ENCODE measurements around the gene ST14.
"Not testable (repeated sequence)": the region's sequence is repeated elsewhere in the genome, so short reads cannot be mapped to it uniquely, and the experiment has no call there.

Gene ST14

DNA sequence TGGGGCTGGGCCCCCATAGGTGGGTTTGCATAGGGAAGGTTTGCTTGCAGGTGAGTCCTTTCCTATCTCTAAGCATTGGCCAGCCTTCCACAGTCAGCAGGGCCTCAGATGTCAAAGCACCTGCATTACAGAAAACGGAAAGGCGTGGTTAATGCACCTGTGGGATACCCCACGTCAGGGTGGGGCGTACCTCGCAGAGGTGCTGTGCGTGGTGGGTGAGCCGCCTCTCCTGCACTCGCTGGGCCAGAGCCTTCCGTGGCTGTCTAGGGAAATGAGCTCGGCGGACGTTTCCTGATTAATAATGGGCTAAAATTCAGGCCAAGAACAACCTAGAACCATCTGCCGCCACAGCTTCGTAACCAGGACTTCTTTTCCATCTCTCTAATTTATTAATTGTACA lies 32.3 kb downstream of the ST14 start:
- DNase-seq (ENCODE audit: low read depth, low spot score) = no peak
- Histone ChIP-seq H3K27ac (no peak overlapping the region), H3K4me3 (no peak overlapping the region), H3K36me3 (ENCODE audit: insufficient read depth, low read length) (no peaks in the 10 kb centered on the region), H3K9me3 (ENCODE audit: low read depth, low read length) (no peaks in the 10 kb centered on the region), H3K9ac (ENCODE audit: insufficient read length) (no peak overlapping the region)
- no peak for TF ChIP-seq FOXP2 (optimal IDR thresholded peaks at IDR 0.05; ENCODE audit: control extremely low read depth, extremely low read length, insufficient read depth)
- no peak for TF ChIP-seq POLR2AphosphoS5 (IDR thresholded peaks at IDR 0.05; ENCODE audit: borderline replicate concordance, low read depth, low read length)
- no peak for TF ChIP-seq EZH2 (IDR thresholded peaks at IDR 0.05)

GRCh38 chr11:130192845-130193267 lies 33.3 kb downstream of the ST14 start:
- TF ChIP-seq POLR2AphosphoS5 (IDR thresholded peaks at IDR 0.05; ENCODE audit: borderline replicate concordance, low read depth, low read length) (no peak), FOXP2 (optimal IDR thresholded peaks at IDR 0.05; ENCODE audit: control extremely low read depth, extremely low read length, insufficient read depth) (no peak), EZH2 (IDR thresholded peaks at IDR 0.05) (no peak)
- H3K36me3 ChIP-seq (ENCODE audit: insufficient read depth, low read length) = no peaks in the 10 kb centered on the region
- no peak for DNase-seq (ENCODE audit: low read depth, low spot score)

GRCh38 chr11:130193551-130193950 lies 34.0 kb downstream of the ST14 start:
- DNase-seq (ENCODE audit: low read depth, low spot score); H3K36me3 ChIP-seq (ENCODE audit: insufficient read depth, low read length); H3K27ac ChIP-seq; H3K9me3 ChIP-seq (ENCODE audit: low read depth, low read length); H3K9ac ChIP-seq (ENCODE audit: insufficient read length); H3K4me3 ChIP-seq: not testable (repeated sequence)

More at GRCh38 chr11:130192845-130193267, 33.3 kb downstream of the ST14 start:
- Histone ChIP-seq H3K4me3 (no peak overlapping the region), H3K27ac (no peak overlapping the region), H3K9me3 (ENCODE audit: low read depth, low read length) (no peaks in the 10 kb centered on the region), H3K9ac (ENCODE audit: insufficient read length) (no peak overlapping the region)

DNA sequence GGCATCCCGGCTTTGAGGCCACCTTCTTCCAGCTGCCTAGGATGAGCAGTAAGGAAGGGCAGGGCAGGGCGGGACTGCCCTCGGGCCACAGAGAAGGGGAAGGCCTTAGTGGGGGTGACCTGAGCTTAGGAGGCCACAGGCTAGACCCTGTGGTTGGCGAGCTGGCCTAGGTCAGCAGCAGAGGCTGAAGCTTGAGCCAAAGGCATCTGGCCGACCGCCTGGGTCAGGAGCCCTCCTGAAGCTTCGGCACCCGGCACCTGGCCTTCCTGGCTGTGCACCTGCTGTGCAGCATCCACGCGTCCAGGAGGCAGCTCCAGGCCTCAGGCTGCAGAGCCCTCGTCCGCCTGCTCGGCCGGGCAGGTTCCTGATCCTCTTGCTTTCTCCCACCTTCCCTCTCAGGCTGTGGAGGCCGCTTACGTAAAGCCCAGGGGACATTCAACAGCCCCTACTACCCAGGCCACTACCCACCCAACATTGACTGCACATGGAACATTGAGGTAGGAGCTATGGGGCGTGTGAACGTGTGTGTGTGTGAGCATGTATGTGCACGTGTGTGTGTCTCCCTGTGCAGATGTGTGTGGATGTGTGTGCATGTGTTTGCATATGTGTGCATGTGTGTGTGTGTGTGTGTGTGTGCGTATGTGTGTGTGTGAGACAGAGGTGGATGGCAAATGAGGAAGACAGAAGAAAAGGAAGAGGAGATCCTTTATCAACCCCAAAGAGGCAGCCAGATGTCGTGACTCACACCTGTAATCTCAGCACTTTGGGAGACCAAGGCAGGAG lies 34.9 kb downstream of the ST14 start:
- no peak overlapping the region for H3K9ac ChIP-seq (ENCODE audit: insufficient read length)
- no peak overlapping the region for H3K4me3 ChIP-seq
- no peak for DNase-seq (ENCODE audit: low read depth, low spot score)
- no peaks in the 10 kb centered on the region for H3K36me3 ChIP-seq (ENCODE audit: insufficient read depth, low read length)
- H3K27ac ChIP-seq = no peak overlapping the region
- no peaks in the 10 kb centered on the region for H3K9me3 ChIP-seq (ENCODE audit: low read depth, low read length)
- no peak for TF ChIP-seq POLR2AphosphoS5 (IDR thresholded peaks at IDR 0.05; ENCODE audit: borderline replicate concordance, low read depth, low read length)

GRCh38 chr11:130197386-130198035 lies 37.9 kb downstream of the ST14 start:
- H3K9ac ChIP-seq (ENCODE audit: insufficient read length) = no peak overlapping the region
- H3K27ac ChIP-seq = no peak overlapping the region
- H3K36me3 ChIP-seq (ENCODE audit: insufficient read depth, low read length) = no peaks in the 10 kb centered on the region
- TF ChIP-seq FOXP2 (optimal IDR thresholded peaks at IDR 0.05; ENCODE audit: control extremely low read depth, extremely low read length, insufficient read depth) (no peak), EZH2 (IDR thresholded peaks at IDR 0.05) (no peak), POLR2AphosphoS5 (IDR thresholded peaks at IDR 0.05; ENCODE audit: borderline replicate concordance, low read depth, low read length) (no peak)
- DNase-seq (ENCODE audit: low read depth, low spot score) = no peak
- H3K9me3 ChIP-seq (ENCODE audit: low read depth, low read length) = no peaks in the 10 kb centered on the region
- H3K4me3 ChIP-seq = no peak overlapping the region

- Histone ChIP-seq H3K9me3 (ENCODE audit: low read depth, low read length) (no peaks in the 10 kb centered on the region), H3K27ac (no peak overlapping the region), H3K36me3 (ENCODE audit: insufficient read depth, low read length) (no peaks in the 10 kb centered on the region), H3K4me3 (no peak overlapping the region), H3K9ac (ENCODE audit: insufficient read length) (no peak overlapping the region)
- DNase-seq (ENCODE audit: low read depth, low spot score) = no peak
- TF ChIP-seq EZH2 (IDR thresholded peaks at IDR 0.05) = no peak
- TF ChIP-seq FOXP2 (optimal IDR thresholded peaks at IDR 0.05; ENCODE audit: control extremely low read depth, extremely low read length, insufficient read depth) = no peak
- TF ChIP-seq POLR2AphosphoS5 (IDR thresholded peaks at IDR 0.05; ENCODE audit: borderline replicate concordance, low read depth, low read length) = no peak
Observed at GRCh38 chr11:130198292-130198691, 38.7 kb downstream of the ST14 start.

DNA sequence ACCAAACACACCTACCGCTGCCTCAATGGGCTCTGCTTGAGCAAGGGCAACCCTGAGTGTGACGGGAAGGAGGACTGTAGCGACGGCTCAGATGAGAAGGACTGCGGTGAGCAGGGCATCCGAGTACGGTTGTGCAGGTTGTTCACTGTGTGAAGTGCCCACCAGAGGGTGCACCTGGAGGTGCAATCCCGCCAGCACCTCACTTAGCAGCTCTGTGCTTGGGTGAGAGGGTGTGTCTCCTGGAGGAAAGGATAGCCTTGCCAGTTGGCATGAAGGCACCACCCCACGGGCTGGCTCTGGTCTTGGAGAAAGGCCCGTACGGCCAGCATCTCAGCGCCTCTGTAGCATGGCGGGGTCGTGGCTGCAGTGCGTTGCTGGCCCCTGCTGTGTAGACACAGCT lies 39.4 kb downstream of the ST14 start:
- H3K9ac ChIP-seq (ENCODE audit: insufficient read length) = no peak overlapping the region
- no peak overlapping the region for H3K4me3 ChIP-seq
- no peaks in the 10 kb centered on the region for H3K36me3 ChIP-seq (ENCODE audit: insufficient read depth, low read length)
- no peak overlapping the region for H3K27ac ChIP-seq
- no peak for TF ChIP-seq FOXP2 (optimal IDR thresholded peaks at IDR 0.05; ENCODE audit: control extremely low read depth, extremely low read length, insufficient read depth)
- no peak for TF ChIP-seq EZH2 (IDR thresholded peaks at IDR 0.05)
- TF ChIP-seq POLR2AphosphoS5 (IDR thresholded peaks at IDR 0.05; ENCODE audit: borderline replicate concordance, low read depth, low read length) = no peak
- no peak for DNase-seq (ENCODE audit: low read depth, low spot score)
- no peaks in the 10 kb centered on the region for H3K9me3 ChIP-seq (ENCODE audit: low read depth, low read length)

DNA sequence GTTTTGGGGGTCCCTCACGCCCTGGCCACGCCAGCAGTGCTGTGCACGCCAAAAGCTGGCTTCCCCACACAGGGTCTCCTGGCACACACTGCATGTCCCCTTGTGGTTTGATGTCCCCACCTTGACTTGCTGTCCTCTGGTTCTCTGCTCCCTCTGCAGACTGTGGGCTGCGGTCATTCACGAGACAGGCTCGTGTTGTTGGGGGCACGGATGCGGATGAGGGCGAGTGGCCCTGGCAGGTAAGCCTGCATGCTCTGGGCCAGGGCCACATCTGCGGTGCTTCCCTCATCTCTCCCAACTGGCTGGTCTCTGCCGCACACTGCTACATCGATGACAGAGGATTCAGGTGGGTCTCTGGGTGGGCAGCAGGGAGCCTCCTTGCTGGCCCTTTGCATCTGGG lies 40.2 kb downstream of the ST14 start:
- Histone ChIP-seq H3K9ac (ENCODE audit: insufficient read length) (no peak overlapping the region), H3K36me3 (ENCODE audit: insufficient read depth, low read length) (no peaks in the 10 kb centered on the region), H3K9me3 (ENCODE audit: low read depth, low read length) (no peaks in the 10 kb centered on the region), H3K4me3 (no peak overlapping the region), H3K27ac (no peak overlapping the region)
- TF ChIP-seq FOXP2 (optimal IDR thresholded peaks at IDR 0.05; ENCODE audit: control extremely low read depth, extremely low read length, insufficient read depth) (no peak), POLR2AphosphoS5 (IDR thresholded peaks at IDR 0.05; ENCODE audit: borderline replicate concordance, low read depth, low read length) (no peak), EZH2 (IDR thresholded peaks at IDR 0.05) (no peak)
- no peak for DNase-seq (ENCODE audit: low read depth, low spot score)

DNA sequence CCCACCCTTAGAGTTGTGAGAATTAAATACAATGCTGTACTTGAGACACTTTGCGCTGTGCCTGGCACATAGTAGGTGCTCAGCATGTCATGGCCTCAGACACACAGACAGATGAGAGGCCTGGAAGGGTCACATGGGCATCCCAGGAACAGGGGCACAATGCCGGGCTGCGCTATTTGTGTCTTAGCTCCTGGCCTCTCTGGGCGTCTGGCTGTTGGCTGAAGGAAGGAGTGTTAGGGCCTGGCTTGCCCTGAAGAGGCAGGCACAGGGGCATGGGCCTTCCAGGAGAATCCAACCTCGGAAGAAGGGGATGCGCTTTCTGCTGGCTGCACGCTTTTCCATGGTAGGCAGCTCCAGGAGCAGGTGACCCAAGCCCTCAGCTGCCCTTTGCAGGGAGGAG lies 41.4 kb downstream of the ST14 start:
- DNase-seq (ENCODE audit: low read depth, low spot score) = no peak
- Histone ChIP-seq H3K4me3 (no peak overlapping the region), H3K9me3 (ENCODE audit: low read depth, low read length) (no peaks in the 10 kb centered on the region), H3K36me3 (ENCODE audit: insufficient read depth, low read length) (no peaks in the 10 kb centered on the region), H3K27ac (no peak overlapping the region), H3K9ac (ENCODE audit: insufficient read length) (no peak overlapping the region)
- TF ChIP-seq FOXP2 (optimal IDR thresholded peaks at IDR 0.05; ENCODE audit: control extremely low read depth, extremely low read length, insufficient read depth) = no peak
- no peak for TF ChIP-seq POLR2AphosphoS5 (IDR thresholded peaks at IDR 0.05; ENCODE audit: borderline replicate concordance, low read depth, low read length)
- no peak for TF ChIP-seq EZH2 (IDR thresholded peaks at IDR 0.05)

All from SK-N-MC (cell line).